ENCODE data around the gene ZCWPW1.
"Not testable (repeated sequence)": the region's sequence is repeated elsewhere in the genome, so short reads cannot be mapped to it uniquely, and the experiment has no call there.

ZCWPW1 gene

GRCh38 chr7:100358027-100358856 lies 70.3 kb downstream of the ZCWPW1 start, which contains the start of gene PILRB:
Gene PILRB, plus strand, starts transcription at chr7:100358117. Its CDS starts 186 bp downstream, at chr7:100358303.
- DNase-seq (ENCODE audit: low read depth): no peak
- H3K4me3 ChIP-seq (ENCODE audit: low read depth, low read length): no peak within 1 kb of the TSS
- in situ Hi-C loops (cut with HindIII; ENCODE audit: low sequenced_read_pairs): no loop called here
- TF ChIP-seq, protein P1, sequence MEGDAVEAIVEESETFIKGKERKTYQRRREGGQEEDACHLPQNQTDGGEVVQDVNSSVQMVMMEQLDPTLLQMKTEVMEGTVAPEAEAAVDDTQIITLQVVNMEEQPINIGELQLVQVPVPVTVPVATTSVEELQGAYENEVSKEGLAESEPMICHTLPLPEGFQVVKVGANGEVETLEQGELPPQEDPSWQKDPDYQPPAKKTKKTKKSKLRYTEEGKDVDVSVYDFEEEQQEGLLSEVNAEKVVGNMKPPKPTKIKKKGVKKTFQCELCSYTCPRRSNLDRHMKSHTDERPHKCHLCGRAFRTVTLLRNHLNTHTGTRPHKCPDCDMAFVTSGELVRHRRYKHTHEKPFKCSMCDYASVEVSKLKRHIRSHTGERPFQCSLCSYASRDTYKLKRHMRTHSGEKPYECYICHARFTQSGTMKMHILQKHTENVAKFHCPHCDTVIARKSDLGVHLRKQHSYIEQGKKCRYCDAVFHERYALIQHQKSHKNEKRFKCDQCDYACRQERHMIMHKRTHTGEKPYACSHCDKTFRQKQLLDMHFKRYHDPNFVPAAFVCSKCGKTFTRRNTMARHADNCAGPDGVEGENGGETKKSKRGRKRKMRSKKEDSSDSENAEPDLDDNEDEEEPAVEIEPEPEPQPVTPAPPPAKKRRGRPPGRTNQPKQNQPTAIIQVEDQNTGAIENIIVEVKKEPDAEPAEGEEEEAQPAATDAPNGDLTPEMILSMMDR (IDR thresholded peaks at IDR 0.05; ENCODE audit: low read depth, low read length, missing control alignments): no peak

GRCh38 chr7:100357131-100357561 lies 71.4 kb downstream of the ZCWPW1 start:
- H3K4me3 ChIP-seq (ENCODE audit: low read depth, low read length): no peak overlapping the region
- in situ Hi-C loops (cut with HindIII; ENCODE audit: low sequenced_read_pairs): no loop called here
- TF ChIP-seq, protein P1 (IDR thresholded peaks at IDR 0.05; ENCODE audit: low read depth, low read length, missing control alignments): no peak
- no peak for DNase-seq (ENCODE audit: low read depth)

DNA sequence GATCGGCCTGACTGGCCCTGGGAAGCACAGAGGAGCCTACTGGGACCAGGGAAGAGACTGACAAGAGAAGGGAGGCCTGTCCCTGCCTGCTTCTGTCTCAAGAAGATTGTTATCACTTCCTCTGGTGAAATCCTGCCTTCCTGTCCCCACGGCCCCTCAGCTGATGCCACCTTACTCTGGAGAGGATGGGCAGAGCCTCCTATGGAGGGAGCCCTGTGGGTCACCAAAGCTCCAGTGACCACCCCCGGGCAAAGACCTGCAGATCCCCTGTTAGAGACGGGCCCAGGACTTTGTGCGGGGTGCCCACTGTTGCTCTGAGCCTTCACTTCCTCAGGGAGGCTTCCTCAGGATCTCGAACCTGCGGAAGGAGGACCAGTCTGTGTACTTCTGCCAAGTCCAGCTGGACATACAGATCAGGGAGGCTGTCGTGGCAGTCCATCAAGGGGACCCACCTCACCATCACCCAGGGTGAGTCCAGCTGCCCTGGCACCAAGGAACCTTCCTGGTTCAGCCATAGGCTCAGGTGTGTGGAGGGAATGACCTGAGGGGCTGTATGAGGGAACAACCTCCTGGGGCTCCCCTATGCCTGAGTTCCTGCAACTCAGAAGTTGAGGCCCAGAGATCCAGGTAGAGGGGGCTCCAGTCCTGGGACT lies 72.0 kb downstream of the ZCWPW1 start:
- in situ Hi-C loops (cut with HindIII; ENCODE audit: low sequenced_read_pairs): no loop called here
- no peak for DNase-seq (ENCODE audit: low read depth)
- no peak overlapping the region for H3K4me3 ChIP-seq (ENCODE audit: low read depth, low read length)
- TF ChIP-seq, protein P1 (IDR thresholded peaks at IDR 0.05; ENCODE audit: low read depth, low read length, missing control alignments): no peak

DNA sequence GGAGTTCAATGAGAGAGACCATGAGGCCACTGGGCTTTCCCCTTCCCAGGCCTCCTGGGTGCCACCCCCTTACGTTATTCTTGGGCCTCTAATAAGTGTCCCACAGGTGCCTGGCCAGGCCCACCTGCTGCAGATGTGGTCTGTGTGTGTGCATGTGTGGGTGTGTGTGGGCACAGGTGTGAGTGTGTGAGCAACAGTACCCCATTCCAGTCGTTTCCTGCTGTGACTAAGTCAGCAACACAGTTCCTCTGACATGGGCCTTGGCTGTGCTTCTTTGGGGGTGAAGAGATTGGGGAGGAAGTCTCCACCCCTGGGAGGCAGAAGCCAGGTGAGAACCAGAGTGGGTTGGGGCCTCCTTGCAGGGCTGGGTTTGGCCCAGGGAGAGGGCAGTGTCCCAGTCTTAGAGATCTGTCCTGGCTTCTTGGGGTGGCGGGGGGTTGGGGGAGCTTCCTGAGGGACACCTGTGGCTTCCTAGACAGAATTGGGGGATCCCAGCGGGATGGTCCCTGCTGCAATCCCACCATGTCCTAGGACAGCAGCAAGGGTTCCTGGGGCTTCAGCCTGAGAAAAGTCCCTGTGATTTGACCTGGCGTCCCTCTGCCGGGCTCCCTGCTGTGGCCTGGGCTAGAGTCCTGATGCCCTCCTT lies 74.7 kb downstream of the ZCWPW1 start:
- in situ Hi-C loops (cut with HindIII; ENCODE audit: low sequenced_read_pairs): no loop called here
- TF ChIP-seq, protein P1 (IDR thresholded peaks at IDR 0.05; ENCODE audit: low read depth, low read length, missing control alignments): no peak
- no peak overlapping the region for H3K4me3 ChIP-seq (ENCODE audit: low read depth, low read length)
- no peak for DNase-seq (ENCODE audit: low read depth)

- in situ Hi-C loops (cut with HindIII; ENCODE audit: low sequenced_read_pairs): no loop called here
- TF ChIP-seq, protein P1 (IDR thresholded peaks at IDR 0.05; ENCODE audit: low read depth, low read length, missing control alignments): no peak
- no peak overlapping the region for H3K4me3 ChIP-seq (ENCODE audit: low read depth, low read length)
- no peak for DNase-seq (ENCODE audit: low read depth)
These were observed 75.4 kb downstream of the ZCWPW1 start for GRCh38 chr7:100352984-100353684.

DNA sequence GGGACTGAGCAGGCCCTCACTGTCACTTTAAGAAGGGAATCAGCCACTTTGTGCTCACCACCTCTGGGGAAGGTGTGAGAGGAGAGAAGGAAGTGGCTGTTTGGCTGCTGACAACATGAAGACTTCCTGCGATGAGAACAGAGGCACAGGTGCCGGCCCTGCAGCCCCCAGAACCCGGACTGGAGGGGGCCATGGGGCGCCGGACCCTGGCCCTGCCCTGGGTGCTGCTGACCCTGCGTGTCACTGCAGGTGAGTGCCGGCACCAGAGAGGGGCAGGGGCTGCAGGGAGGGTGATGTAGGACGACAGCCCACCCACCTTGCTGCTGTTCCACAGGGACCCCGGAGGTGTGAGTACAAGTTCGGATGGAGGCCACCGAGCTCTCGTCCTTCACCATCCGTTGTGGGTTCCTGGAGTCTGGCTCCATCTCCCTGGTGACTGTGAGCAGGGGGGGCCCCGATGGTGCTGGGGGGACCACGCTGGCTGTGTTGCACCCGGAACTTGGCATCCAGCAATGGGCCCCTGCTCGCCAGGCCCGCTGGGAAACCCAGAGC lies 76.2 kb downstream of the ZCWPW1 start:
- in situ Hi-C loops (cut with HindIII; ENCODE audit: low sequenced_read_pairs); DNase-seq (ENCODE audit: low read depth); H3K4me3 ChIP-seq (ENCODE audit: low read depth, low read length): not testable (repeated sequence)

Measured in astrocyte of the cerebellum (primary cell).